ENCODE measurements around the gene NAGA. TPM values are rescaled to one million over a fixed set of nuclear protein-coding genes. Genes with fewer than 3 reads are reported as not detected.
A peak's percentile ranks its signal among the peaks of the same experiment; 100 is the strongest.

NAGA gene
- total RNA-seq, 1 donor from 2014 or later = 18.7 TPM

- TF ChIP-seq CTCF (IDR thresholded peaks at IDR 0.05; ENCODE audit: insufficient read depth, low read length, severe bottlenecking) = no peak
- Histone ChIP-seq H3K27me3 (ENCODE audit: control insufficient read depth, insufficient read depth, low read length) (no peaks in the 10 kb centered on the region), H3K36me3 (ENCODE audit: control insufficient read depth, insufficient read depth, low read length) (peaks cover 3% of the 10 kb centered on the region), H3K4me3 (ENCODE audit: low read depth, low read length) (no peak overlapping the region)
- no peak for DNase-seq (ENCODE audit: low read depth)
- FAIRE-seq = no peak
These were observed 7.0 kb upstream of the NAGA start for GRCh38 chr22:42077486-42078125.

DNA sequence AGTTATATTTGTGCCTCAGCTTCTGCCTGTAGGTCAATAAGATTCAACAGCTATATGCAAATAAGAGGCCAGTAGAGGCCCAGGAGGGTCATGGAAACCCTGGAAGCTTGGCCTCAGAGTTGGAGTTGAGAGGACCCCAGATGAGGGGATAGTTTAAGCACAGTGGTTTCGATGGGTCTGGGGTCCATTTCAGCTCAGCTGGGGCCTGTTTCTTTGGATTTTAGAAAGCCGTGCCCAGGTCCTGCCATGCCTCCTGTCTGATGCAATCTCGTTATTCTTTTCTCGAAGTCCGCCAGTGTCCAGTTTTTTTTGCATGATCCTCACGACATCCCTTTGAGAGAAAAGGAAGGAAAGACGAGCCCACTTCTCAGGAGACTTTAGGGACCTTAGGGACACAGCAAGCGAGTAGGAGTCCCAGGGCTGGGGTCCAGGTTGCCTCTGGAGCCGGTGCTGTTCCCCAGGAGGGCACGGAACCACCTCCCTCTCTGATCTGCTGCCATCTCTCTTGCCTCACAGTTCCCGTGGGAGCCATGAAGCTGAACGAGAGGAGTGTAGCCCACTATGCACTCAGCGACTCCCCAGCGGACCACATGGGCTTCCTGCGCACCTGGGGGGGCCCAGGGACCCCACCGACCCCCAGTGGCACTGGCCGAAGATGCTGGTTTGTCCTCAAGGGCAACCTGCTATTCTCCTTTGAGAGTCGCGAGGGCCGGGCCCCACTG, 6.3 kb upstream of the NAGA start:
- H3K4me3 ChIP-seq (ENCODE audit: low read depth, low read length) = no peak overlapping the region
- no peaks in the 10 kb centered on the region for H3K36me3 ChIP-seq (ENCODE audit: control insufficient read depth, insufficient read depth, low read length)
- FAIRE-seq (no peak), DNase-seq (ENCODE audit: low read depth) (no peak)
- no peak for TF ChIP-seq CTCF (IDR thresholded peaks at IDR 0.05; ENCODE audit: insufficient read depth, low read length, severe bottlenecking)
- H3K27me3 ChIP-seq (ENCODE audit: control insufficient read depth, insufficient read depth, low read length) = no peaks in the 10 kb centered on the region

DNA sequence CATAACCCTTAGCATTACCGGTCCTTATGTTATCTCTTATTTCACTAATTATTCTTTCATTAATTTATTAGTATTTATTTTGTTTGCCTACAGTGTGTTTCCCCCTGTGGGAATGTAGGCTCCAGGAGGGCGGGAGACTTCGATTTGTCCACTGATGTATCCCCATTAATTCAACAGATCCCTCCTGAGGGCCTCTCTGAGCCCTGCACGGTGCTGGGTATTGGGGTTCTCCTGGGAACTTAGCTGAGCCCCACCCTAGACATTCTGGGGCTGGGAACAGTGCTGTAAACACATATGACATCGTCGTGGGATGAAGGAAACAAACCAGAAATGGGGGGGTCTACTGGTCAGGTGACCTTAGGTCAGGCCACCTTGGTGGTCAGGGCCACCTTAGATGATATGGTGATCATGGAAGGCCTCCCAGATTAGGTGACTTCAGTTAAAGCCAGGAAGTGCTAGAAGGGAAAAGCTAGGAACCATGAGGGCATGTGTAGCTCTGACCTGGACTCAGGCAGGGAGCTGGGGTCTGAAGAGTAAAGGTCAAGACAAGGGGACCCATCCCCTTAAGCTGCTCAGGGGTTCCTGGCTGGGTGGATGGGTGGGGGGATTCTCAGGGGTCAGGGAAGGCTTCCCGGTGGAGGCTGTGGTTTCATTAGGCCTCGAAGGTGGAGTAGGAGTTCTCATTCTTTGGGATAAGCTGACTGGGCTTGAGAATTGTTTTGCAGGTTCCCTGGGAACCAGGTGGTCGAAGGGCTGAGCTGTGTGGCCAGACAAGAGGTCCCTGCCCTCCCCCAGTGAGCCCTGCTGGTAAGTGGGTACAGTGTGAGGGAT, 4.4 kb upstream of the NAGA start:
- Histone ChIP-seq H3K4me3 (ENCODE audit: low read depth, low read length) (peak overlapping the region; percentile 54), H3K36me3 (ENCODE audit: control insufficient read depth, insufficient read depth, low read length) (no peaks in the 10 kb centered on the region), H3K27me3 (ENCODE audit: control insufficient read depth, insufficient read depth, low read length) (no peaks in the 10 kb centered on the region)
- no peak for FAIRE-seq
- no peak for DNase-seq (ENCODE audit: low read depth)
- no peak for TF ChIP-seq CTCF (IDR thresholded peaks at IDR 0.05; ENCODE audit: insufficient read depth, low read length, severe bottlenecking)

DNA sequence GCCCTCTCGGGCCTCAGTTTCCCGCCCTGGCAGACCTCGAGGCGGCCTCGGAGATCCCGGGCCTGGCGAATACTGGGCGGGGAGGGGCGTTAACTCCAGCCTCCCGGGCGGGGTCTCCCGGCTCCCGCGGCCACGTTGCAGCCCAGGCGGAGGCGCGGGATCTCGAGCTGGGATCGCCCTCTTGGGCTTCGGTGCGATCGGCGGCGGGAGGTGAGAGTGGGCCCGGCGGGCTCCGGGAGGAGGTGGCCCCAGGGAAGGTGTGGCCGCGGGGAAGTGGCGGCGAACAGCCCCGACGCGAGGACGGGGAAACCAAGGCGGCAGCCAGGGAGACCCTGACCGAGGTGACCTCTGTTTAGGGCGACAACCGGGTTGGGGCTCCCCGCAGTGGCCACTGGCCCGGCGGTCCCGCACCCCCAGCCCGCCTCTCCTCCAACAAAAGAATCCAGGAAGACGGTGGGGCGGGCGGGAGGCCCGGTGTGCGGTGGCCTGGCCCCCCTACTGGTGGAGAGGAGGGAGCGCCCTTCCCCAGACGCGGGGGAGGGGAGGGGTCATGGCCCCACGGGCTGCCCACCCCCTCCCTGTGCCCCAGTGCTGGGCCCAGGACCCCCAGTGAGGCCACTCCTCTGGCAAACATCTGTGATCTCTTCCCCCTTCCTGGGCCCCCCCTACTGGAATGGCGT, 3.7 kb upstream of the NAGA start, which contains the start of gene PHETA2:
TSS of gene PHETA2 (plus strand) at position 117 of the 680 bp plus-strand sequence. CDS start 3,046 bp downstream, outside the sequence.
- DNase-seq (ENCODE audit: low read depth) (no peak), FAIRE-seq (no peak)
- Histone ChIP-seq H3K27me3 (ENCODE audit: control insufficient read depth, insufficient read depth, low read length) (no peaks in the 10 kb centered on the region), H3K36me3 (ENCODE audit: control insufficient read depth, insufficient read depth, low read length) (no peaks in the 10 kb centered on the region), H3K4me3 (ENCODE audit: low read depth, low read length) (peak within 1 kb of the TSS; percentile 54)
- TF ChIP-seq CTCF (IDR thresholded peaks at IDR 0.05; ENCODE audit: insufficient read depth, low read length, severe bottlenecking) = peak; percentile 43

- FAIRE-seq (no peak), DNase-seq (ENCODE audit: low read depth) (no peak)
- Histone ChIP-seq H3K36me3 (ENCODE audit: control insufficient read depth, insufficient read depth, low read length) (no peaks in the 10 kb centered on the region), H3K27me3 (ENCODE audit: control insufficient read depth, insufficient read depth, low read length) (no peaks in the 10 kb centered on the region), H3K4me3 (ENCODE audit: low read depth, low read length) (peak overlapping the region; percentile 54)
- no peak for TF ChIP-seq CTCF (IDR thresholded peaks at IDR 0.05; ENCODE audit: insufficient read depth, low read length, severe bottlenecking)
These were observed 3.0 kb upstream of the NAGA start for GRCh38 chr22:42073621-42074041.
